WTC11 (cell line): ENCODE data around the gene LINC01488. TPM values are rescaled to one million over a fixed set of nuclear protein-coding genes. Genes with fewer than 3 reads are reported as not detected.

ENCODE experiments used
- ATAC-seq: fragments of 200-7000 bp; cut with Tn5 transposase; 2 replicates; pipeline ENCODE4 v1.10.0; 2021; ENCODE audit warnings: mild to moderate bottlenecking, moderate library complexity
- CTCF ChIA-PET: fragments of 300-600 bp; sonication (Branson Sonifier 250); formaldehyde crosslinking; loops from one replicate; lab custom pipeline; 2021; ENCODE audit warnings: antibody characterized with exemption; lab: Charles Lee
- POLR2A ChIA-PET: fragments of 350-600 bp; sonication (Branson Sonifier 250); formaldehyde crosslinking; loops from one replicate; lab custom pipeline; 2021; ENCODE audit warnings: antibody characterized with exemption; lab: Charles Lee
- DNase-seq: peaks from one replicate; pipeline ENCODE4 v3.0.0; 2021; ENCODE audit warnings: low spot score
- H3K27ac Mint-ChIP-seq: 2 replicates; pipeline ENCODE4 v1.8.0; 2021; ENCODE audit warnings: mixed read lengths
- H3K27me3 Mint-ChIP-seq: 2 replicates; pipeline ENCODE4 v1.8.0; 2021; ENCODE audit warnings: low read depth, mild to moderate bottlenecking, moderate library complexity, mixed read lengths
- H3K36me3 Mint-ChIP-seq: 2 replicates; pipeline ENCODE4 v1.8.0; 2021; ENCODE audit warnings: mixed read lengths
- H3K4me1 Mint-ChIP-seq: 2 replicates; pipeline ENCODE4 v1.8.0; 2022; ENCODE audit warnings: mixed read lengths
- H3K4me3 Mint-ChIP-seq: 2 replicates; pipeline ENCODE4 v1.8.0; 2021; ENCODE audit warnings: mild to moderate bottlenecking, moderate library complexity, mixed read lengths
- H3K9me3 Mint-ChIP-seq: 2 replicates; pipeline ENCODE4 v1.8.0; 2021; ENCODE audit warnings: mixed read lengths
- ELF4 ChIP-seq: sonication (generic); formaldehyde crosslinking; IDR thresholded peaks from 2 replicates; pipeline ENCODE4 v1.8.1; 2022; ENCODE audit warnings: low read depth, mild to moderate bottlenecking, moderate library complexity, missing genetic modification reagents
- MXD4 ChIP-seq: fragments of 250-450 bp; sonication (Bioruptor Pico); IDR thresholded peaks from 2 replicates; pipeline ENCODE4 v1.8.0; 2021; ENCODE audit warnings: mild to moderate bottlenecking, moderate library complexity, borderline replicate concordance
- TCF7 ChIP-seq: sonication (generic); formaldehyde crosslinking; IDR thresholded peaks from 2 replicates; pipeline ENCODE4 v1.8.0; 2022; ENCODE audit warnings: mild to moderate bottlenecking, low read depth, missing genetic modification reagents, moderate library complexity
- ZNF423 ChIP-seq: fragments of 250-450 bp; sonication (Bioruptor Pico); IDR thresholded peaks from 2 replicates; pipeline ENCODE4 v2.1.2; 2022; ENCODE audit warnings: mild to moderate bottlenecking, moderate library complexity
- ZNF671 ChIP-seq: fragments of 250-450 bp; sonication (Bioruptor Pico); IDR thresholded peaks from 2 replicates; pipeline ENCODE4 v1.8.0; 2021; ENCODE audit warnings: mild to moderate bottlenecking
- total RNA-seq: library from RNA; stranded (reverse); gene quantifications from 3 replicates; pipeline ENCODE4 v1.2.3, GENCODE V29; 2021
- TF ChIP-seq, protein P1 (sequence below): sonication (generic); formaldehyde crosslinking; IDR thresholded peaks from 2 replicates; pipeline ENCODE4 v1.8.0; 2023; ENCODE audit warnings: missing genetic modification reagents, mild to moderate bottlenecking, borderline replicate concordance
- TF ChIP-seq, protein P2 (sequence below): sonication (generic); formaldehyde crosslinking; IDR thresholded peaks from 2 replicates; pipeline ENCODE4 v1.8.0; 2022; ENCODE audit warnings: mild to moderate bottlenecking, missing genetic modification reagents
- TF ChIP-seq, protein P3 (sequence below): fragments of 250-450 bp; sonication (Bioruptor Pico); IDR thresholded peaks from 2 replicates; pipeline ENCODE4 v1.9.0; 2021; ENCODE audit warnings: mild to moderate bottlenecking, borderline replicate concordance
- TF ChIP-seq, protein P4 (sequence below): sonication (generic); formaldehyde crosslinking; IDR thresholded peaks from 2 replicates; pipeline ENCODE4 v1.8.1; 2023; ENCODE audit warnings: mild to moderate bottlenecking, moderate library complexity, missing genetic modification reagents
- TF ChIP-seq, protein P5 (sequence below): fragments of 250-450 bp; sonication (Bioruptor Pico); IDR thresholded peaks from 2 replicates; pipeline ENCODE4 v1.9.0; 2021; ENCODE audit warnings: moderate library complexity, mild to moderate bottlenecking, inconsistent platforms, borderline replicate concordance
- TF ChIP-seq, protein P6 (sequence below): sonication (generic); formaldehyde crosslinking; IDR thresholded peaks from 2 replicates; pipeline ENCODE4 v1.8.0; 2022; ENCODE audit warnings: mild to moderate bottlenecking, missing genetic modification reagents
- TF ChIP-seq, protein P7 (sequence below): fragments of 200-600 bp; IDR thresholded peaks from 2 replicates; pipeline ENCODE4 v1.8.0; 2022; ENCODE audit warnings: antibody characterized with exemption
- TF ChIP-seq, protein P8 (sequence below): sonication (generic); formaldehyde crosslinking; IDR thresholded peaks from 2 replicates; pipeline ENCODE4 v1.8.0; 2023; ENCODE audit warnings: mild to moderate bottlenecking, missing genetic modification reagents

Gene LINC01488
- total RNA-seq, 1 experiment from 2014 or later: not detected

DNA sequence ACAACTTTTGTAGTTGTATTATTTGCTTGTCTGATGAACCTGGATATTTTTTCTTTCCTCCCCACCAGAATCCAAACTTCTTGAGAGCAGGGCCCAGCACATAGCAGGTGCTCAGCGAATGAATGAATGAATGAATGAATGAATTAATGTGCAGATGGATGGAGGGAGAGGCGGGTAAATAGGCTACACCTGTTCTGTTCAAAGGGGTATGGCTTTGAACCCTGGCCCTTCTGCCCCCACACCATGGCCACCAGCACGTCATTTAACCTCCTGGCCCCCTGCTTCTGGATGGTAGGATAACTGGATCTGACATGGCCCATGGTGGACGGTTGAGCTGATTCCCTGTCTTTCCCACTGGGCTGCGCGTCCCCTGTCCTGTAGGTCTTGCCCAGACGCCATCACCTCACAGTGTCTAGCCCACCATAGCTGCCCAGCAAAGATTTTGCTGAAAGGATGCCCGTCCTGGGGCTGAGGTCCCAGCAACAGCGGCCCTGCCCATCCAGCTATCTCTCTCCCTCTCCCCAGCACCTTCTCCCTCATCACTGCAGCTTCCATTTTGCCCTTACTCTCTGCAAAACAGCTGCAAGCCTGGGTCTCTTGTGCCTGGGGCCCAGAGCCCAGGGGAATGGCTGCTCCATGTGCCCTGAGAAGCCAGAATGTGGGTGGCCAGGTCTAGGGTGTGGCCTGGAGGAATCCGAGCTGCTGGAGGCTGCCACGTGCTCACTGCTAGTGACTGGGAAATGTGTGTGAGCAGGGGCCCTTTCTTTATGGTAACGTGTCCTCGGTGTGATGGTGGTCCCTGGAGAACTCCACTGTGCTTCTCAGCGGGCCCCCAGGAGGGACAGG is 49.3 kb upstream of the LINC01488 start (continued):
- TF ChIP-seq, protein P1, sequence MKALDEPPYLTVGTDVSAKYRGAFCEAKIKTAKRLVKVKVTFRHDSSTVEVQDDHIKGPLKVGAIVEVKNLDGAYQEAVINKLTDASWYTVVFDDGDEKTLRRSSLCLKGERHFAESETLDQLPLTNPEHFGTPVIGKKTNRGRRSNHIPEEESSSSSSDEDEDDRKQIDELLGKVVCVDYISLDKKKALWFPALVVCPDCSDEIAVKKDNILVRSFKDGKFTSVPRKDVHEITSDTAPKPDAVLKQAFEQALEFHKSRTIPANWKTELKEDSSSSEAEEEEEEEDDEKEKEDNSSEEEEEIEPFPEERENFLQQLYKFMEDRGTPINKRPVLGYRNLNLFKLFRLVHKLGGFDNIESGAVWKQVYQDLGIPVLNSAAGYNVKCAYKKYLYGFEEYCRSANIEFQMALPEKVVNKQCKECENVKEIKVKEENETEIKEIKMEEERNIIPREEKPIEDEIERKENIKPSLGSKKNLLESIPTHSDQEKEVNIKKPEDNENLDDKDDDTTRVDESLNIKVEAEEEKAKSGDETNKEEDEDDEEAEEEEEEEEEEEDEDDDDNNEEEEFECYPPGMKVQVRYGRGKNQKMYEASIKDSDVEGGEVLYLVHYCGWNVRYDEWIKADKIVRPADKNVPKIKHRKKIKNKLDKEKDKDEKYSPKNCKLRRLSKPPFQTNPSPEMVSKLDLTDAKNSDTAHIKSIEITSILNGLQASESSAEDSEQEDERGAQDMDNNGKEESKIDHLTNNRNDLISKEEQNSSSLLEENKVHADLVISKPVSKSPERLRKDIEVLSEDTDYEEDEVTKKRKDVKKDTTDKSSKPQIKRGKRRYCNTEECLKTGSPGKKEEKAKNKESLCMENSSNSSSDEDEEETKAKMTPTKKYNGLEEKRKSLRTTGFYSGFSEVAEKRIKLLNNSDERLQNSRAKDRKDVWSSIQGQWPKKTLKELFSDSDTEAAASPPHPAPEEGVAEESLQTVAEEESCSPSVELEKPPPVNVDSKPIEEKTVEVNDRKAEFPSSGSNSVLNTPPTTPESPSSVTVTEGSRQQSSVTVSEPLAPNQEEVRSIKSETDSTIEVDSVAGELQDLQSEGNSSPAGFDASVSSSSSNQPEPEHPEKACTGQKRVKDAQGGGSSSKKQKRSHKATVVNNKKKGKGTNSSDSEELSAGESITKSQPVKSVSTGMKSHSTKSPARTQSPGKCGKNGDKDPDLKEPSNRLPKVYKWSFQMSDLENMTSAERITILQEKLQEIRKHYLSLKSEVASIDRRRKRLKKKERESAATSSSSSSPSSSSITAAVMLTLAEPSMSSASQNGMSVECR (CRISPR knock-in tag): no peak
- TF ChIP-seq, protein P2, sequence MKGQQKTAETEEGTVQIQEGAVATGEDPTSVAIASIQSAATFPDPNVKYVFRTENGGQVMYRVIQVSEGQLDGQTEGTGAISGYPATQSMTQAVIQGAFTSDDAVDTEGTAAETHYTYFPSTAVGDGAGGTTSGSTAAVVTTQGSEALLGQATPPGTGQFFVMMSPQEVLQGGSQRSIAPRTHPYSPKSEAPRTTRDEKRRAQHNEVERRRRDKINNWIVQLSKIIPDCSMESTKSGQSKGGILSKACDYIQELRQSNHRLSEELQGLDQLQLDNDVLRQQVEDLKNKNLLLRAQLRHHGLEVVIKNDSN (CRISPR knock-in tag): no peak
- TF ChIP-seq, protein P3, sequence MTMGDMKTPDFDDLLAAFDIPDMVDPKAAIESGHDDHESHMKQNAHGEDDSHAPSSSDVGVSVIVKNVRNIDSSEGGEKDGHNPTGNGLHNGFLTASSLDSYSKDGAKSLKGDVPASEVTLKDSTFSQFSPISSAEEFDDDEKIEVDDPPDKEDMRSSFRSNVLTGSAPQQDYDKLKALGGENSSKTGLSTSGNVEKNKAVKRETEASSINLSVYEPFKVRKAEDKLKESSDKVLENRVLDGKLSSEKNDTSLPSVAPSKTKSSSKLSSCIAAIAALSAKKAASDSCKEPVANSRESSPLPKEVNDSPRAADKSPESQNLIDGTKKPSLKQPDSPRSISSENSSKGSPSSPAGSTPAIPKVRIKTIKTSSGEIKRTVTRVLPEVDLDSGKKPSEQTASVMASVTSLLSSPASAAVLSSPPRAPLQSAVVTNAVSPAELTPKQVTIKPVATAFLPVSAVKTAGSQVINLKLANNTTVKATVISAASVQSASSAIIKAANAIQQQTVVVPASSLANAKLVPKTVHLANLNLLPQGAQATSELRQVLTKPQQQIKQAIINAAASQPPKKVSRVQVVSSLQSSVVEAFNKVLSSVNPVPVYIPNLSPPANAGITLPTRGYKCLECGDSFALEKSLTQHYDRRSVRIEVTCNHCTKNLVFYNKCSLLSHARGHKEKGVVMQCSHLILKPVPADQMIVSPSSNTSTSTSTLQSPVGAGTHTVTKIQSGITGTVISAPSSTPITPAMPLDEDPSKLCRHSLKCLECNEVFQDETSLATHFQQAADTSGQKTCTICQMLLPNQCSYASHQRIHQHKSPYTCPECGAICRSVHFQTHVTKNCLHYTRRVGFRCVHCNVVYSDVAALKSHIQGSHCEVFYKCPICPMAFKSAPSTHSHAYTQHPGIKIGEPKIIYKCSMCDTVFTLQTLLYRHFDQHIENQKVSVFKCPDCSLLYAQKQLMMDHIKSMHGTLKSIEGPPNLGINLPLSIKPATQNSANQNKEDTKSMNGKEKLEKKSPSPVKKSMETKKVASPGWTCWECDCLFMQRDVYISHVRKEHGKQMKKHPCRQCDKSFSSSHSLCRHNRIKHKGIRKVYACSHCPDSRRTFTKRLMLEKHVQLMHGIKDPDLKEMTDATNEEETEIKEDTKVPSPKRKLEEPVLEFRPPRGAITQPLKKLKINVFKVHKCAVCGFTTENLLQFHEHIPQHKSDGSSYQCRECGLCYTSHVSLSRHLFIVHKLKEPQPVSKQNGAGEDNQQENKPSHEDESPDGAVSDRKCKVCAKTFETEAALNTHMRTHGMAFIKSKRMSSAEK (CRISPR knock-in tag): no peak

DNA sequence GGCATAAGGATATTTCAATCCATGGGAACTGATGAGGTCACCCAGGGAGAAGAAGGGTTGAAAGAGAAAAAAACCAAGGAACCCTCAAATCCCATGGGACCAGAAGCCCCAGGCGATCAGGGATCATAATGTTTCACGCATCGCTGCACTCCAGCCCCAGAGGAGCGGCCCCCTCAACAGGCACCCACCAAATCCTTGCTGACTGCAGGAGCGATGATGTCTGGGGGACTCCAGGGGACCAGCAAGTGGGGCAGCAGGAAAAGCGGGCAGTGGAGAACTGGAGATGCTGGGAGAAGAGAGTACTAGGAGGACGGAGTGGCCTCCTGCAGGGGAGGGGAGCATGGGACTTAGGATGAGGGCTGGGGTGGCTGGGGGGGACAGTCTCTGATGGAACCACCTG is 47.7 kb upstream of the LINC01488 start:
- Mint-ChIP-seq H3K4me3 (no peak overlapping the region), H3K4me1 (peaks cover 50% of the 10 kb centered on the region), H3K27ac (no peak overlapping the region), H3K36me3 (no peaks in the 10 kb centered on the region)
- CTCF ChIA-PET: no interaction called here
- DNase-seq: no peak
- POLR2A ChIA-PET: no interaction called here
- TF ChIP-seq ELF4 (no peak), ZNF423 (no peak), TCF7 (no peak), ZNF671 (no peak), MXD4 (CRISPR knock-in tag) (no peak)
- TF ChIP-seq, protein P4, sequence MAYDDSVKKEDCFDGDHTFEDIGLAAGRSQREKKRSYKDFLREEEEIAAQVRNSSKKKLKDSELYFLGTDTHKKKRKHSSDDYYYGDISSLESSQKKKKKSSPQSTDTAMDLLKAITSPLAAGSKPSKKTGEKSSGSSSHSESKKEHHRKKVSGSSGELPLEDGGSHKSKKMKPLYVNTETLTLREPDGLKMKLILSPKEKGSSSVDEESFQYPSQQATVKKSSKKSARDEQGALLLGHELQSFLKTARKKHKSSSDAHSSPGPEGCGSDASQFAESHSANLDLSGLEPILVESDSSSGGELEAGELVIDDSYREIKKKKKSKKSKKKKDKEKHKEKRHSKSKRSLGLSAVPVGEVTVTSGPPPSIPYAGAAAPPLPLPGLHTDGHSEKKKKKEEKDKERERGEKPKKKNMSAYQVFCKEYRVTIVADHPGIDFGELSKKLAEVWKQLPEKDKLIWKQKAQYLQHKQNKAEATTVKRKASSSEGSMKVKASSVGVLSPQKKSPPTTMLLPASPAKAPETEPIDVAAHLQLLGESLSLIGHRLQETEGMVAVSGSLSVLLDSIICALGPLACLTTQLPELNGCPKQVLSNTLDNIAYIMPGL (CRISPR knock-in tag): no peak
- TF ChIP-seq, protein P5, sequence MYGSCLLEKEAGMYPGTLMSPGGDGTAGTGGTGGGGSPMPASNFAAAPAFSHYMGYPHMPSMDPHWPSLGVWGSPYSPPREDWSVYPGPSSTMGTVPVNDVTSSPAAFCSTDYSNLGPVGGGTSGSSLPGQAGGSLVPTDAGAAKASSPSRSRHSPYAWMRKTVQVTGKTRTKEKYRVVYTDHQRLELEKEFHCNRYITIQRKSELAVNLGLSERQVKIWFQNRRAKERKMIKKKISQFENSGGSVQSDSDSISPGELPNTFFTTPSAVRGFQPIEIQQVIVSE (CRISPR knock-in tag): no peak
- TF ChIP-seq, protein P6, sequence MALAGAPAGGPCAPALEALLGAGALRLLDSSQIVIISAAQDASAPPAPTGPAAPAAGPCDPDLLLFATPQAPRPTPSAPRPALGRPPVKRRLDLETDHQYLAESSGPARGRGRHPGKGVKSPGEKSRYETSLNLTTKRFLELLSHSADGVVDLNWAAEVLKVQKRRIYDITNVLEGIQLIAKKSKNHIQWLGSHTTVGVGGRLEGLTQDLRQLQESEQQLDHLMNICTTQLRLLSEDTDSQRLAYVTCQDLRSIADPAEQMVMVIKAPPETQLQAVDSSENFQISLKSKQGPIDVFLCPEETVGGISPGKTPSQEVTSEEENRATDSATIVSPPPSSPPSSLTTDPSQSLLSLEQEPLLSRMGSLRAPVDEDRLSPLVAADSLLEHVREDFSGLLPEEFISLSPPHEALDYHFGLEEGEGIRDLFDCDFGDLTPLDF: no peak
- TF ChIP-seq, protein P7, sequence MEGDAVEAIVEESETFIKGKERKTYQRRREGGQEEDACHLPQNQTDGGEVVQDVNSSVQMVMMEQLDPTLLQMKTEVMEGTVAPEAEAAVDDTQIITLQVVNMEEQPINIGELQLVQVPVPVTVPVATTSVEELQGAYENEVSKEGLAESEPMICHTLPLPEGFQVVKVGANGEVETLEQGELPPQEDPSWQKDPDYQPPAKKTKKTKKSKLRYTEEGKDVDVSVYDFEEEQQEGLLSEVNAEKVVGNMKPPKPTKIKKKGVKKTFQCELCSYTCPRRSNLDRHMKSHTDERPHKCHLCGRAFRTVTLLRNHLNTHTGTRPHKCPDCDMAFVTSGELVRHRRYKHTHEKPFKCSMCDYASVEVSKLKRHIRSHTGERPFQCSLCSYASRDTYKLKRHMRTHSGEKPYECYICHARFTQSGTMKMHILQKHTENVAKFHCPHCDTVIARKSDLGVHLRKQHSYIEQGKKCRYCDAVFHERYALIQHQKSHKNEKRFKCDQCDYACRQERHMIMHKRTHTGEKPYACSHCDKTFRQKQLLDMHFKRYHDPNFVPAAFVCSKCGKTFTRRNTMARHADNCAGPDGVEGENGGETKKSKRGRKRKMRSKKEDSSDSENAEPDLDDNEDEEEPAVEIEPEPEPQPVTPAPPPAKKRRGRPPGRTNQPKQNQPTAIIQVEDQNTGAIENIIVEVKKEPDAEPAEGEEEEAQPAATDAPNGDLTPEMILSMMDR: no peak
- TF ChIP-seq, protein P8, sequence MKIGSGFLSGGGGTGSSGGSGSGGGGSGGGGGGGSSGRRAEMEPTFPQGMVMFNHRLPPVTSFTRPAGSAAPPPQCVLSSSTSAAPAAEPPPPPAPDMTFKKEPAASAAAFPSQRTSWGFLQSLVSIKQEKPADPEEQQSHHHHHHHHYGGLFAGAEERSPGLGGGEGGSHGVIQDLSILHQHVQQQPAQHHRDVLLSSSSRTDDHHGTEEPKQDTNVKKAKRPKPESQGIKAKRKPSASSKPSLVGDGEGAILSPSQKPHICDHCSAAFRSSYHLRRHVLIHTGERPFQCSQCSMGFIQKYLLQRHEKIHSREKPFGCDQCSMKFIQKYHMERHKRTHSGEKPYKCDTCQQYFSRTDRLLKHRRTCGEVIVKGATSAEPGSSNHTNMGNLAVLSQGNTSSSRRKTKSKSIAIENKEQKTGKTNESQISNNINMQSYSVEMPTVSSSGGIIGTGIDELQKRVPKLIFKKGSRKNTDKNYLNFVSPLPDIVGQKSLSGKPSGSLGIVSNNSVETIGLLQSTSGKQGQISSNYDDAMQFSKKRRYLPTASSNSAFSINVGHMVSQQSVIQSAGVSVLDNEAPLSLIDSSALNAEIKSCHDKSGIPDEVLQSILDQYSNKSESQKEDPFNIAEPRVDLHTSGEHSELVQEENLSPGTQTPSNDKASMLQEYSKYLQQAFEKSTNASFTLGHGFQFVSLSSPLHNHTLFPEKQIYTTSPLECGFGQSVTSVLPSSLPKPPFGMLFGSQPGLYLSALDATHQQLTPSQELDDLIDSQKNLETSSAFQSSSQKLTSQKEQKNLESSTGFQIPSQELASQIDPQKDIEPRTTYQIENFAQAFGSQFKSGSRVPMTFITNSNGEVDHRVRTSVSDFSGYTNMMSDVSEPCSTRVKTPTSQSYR (CRISPR knock-in tag): no peak
- TF ChIP-seq, all 79 proteins: peak for 0
- ATAC-seq: no peak
- H3K27me3 Mint-ChIP-seq: peaks cover 5% of the 10 kb centered on the region
- H3K9me3 Mint-ChIP-seq: no peaks in the 10 kb centered on the region
